GM18868 (cell line): ENCODE data around the gene RAI2.

Experiments
- ATAC-seq: cut with Tn5 transposase; IDR thresholded peaks from one replicate; pipeline ENCODE4 v1.9.1; 2021; ENCODE audit warnings: mild to moderate bottlenecking, moderate library complexity; ENCODE audit not compliant: unreplicated experiment

RAI2 gene

GRCh38 chrX:17860811-17861488 lies at the start of gene RAI2:
RAI2 (minus strand) TSS chrX:17861298; CDS start chrX:17802010, 59,288 bp downstream.
- ATAC-seq: no peak

DNA sequence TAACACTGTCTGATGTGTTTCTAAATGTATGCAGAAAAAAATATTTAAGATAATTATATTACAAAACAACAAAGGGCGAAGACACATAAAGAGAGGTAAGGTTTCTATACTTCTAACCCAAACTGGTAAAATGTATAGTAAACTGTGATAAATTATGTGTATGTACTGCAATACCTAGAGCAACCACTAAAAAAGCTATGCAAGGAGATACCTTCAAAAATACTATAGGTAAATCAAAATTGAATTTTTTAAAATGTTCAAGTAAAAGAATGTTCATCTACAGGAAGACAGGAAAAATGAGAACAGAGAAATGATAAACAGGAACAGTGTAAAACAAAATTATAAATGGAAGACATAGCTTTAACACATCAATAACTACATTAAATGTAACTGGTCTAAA lies 27.3 kb upstream of the RAI2 start:
- no peak for ATAC-seq

DNA sequence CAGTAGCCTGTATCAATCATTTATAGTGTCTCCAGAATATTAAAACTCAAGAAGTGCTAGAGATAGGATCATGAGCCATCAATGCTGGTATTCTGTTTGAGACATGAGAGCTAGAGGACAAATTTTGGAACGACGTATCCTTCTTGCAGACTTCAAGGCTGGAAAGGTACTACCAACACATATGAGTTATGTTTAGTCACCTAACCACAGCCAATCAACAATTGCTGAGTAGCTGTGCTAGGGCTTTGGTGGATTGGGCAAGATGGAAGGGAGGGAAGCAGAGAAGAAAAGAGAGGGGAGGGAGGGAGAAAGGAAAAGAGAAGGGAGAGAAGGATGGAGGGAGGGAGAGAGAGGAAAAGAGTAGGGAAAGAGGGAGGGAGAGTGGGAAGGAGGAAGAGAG lies 21.6 kb upstream of the RAI2 start:
- ATAC-seq: no peak

DNA sequence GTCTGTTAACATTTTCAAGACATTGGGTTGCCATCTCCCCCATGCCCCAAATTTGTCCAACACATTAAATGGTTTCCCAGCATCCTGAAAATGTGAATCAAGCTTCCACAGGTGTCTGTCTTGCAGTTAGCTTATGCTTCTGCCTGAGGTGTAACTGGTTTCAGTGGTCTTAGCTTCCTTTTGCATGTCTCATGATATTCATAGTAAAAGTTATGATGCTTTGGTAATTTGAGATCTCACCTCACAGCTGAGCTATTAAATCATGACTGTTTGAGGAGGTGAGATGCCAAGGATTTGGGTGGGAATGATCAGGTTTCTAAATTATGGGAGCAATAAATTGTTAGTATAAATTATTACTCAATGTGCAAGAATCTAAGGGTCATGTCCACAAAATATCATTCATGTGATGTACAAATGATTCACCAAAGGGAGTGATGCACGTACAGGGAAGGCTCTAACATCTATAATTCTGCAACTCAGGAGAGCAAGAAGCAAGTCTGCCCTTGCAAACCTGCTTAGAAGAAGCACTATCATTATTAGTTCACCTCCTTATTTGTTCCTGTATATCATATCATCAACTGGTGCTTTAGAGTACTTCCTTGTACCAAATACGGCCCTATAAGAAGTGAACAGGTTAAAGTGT lies 17.1 kb upstream of the RAI2 start:
- no peak for ATAC-seq

DNA sequence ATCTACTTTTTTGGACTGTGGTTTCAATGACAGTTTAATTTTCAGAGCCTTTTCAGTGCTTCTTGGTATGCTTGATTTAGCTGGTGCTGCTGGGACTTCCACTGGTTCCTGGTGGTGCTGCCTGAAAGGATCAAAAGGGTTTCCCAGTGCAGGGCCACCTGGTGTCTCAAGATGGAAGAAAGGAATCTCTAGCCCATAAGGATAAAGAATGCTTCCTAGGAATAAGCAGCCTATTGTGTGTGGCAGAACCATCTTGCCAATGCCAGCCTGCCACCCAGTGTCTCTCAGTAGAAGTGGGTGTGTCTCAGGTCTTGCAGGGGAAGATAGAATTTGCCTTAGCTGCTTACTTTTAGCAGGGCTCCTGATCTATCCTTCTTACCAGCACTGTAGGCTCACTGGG lies 15.0 kb upstream of the RAI2 start:
- no peak for ATAC-seq

- no peak for ATAC-seq
Observed at GRCh38 chrX:17869580-17869979, 8.5 kb upstream of the RAI2 start.

DNA sequence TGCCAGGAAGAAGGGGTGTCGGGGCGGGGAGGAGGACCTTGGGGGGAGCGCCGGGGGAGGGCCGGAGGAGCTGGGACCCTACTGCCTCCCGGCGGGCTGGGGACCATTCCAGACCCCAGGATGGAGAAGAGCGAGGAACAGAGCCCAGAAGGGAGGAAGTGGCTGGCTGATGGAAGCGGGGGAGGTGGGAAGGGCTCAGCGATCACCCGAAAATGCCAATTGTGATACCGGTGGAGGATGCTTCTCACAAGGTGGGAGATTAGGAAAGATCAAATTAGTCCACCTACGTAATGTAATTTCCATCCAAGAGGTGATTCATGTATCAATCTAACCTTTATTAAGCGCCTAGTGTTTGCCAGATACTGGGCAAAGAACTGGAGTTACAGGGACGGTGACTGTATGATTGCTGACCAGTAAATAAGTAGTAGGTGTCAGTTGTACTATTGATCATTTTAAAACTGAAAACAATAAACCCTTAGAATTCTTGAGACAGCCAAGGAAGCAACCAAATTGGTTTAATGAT lies 452 bp upstream of the RAI2 start:
- no peak for ATAC-seq

- no peak for ATAC-seq
Observed at GRCh38 chrX:17860179-17860780, 818 bp downstream of the RAI2 start.

DNA sequence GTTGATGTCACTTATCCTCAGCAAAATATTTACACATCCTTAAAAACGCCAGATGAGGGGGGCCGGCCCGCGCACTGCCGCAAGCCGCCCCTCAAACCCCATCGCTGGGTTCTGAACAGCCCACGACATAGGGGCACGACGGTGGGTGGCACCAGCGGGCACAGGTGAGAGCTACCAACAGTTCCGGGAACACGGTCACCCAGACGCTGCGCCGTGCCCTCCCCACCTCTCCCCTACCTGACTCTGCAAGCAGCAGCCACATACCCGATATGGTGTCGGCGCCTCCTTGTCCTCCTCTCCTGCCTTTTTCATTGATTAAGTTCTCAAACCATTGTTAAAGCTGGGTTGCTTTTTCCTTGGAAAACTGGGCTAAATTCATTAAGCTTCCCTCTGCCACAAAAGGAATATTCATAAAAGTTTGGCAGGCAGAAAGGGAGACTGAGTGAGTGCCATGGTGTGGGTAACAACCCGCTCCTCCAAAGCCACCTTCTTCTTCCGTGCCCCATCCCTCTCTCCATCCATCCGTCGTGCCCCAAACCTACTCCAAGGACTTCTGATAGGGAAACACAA lies 1.4 kb downstream of the RAI2 start:
- no peak for ATAC-seq

GRCh38 chrX:17854531-17854930 lies 6.6 kb downstream of the RAI2 start:
- no peak for ATAC-seq

DNA sequence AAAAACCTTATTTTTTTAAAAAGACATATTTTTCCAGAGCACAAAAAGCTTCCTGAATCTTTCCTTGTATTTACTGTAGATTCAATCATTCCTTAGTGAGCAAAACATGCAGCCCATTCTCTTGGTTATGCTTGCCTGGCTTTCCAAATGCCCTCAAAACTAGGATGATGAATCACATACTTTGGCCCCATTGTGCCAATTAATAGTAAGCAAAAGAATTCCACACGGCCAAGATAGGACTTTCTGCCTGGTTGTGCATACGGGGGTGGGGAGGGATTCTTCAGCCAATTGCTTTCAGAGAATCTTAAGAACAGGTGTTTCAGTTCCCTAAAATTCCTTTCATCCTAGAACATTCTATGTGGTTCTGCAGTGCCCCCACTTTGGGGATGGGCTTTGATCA lies 7.0 kb downstream of the RAI2 start:
- ATAC-seq: no peak

DNA sequence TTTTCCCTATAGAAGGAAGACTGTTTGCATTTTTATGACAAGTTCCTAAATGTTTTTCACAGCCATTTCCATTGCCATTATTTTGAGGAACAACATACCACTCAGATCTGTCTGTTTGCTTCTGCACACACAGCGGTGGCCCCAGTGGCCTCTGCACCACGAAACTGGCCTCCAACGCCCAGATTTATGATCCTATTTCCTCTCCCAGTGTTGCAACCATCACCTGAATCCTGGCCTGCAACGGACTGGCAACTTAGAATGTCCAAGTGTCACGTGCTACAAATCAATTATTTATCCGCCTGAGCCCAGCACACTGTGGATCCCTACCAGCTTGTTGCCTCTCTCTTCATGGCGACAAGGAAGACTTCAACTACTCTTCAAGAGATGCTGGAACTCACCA lies 9.2 kb downstream of the RAI2 start:
- no peak for ATAC-seq

DNA sequence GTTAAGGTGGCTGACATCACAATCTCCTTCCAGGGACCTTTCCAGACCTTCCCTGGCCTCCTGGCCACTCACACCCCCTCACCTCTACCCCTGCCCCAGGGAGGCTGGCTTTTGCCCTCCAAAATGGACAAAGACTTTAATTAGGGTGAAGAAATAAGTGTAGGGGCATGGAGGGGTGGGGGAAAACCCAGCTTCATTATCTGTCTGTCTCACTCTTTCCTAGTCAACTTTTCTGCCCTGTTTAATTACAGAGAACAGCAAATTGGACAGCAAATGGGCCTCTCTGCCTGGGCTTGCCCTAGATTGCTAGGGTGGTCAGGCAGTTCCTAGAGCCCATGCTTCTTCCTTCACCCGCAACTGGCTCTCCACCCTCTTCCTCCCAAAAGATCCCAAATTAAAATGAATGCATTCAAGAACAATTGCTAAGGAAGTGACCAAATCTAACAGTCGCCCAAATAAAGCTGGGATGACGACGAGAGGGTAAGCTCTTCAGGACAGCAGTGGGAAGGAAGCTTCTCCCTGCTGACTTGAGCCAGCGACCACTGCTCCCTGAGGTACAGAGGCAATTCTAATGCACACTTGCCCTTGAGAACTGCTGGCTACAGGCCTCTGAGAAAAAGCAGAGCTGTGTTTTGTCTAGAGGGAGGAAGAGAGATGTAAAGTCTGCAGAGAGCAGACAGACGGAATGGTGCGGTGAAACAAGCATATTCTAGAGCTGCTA lies 12.4 kb downstream of the RAI2 start:
- no peak for ATAC-seq

GRCh38 chrX:17846045-17846444 lies 15.1 kb downstream of the RAI2 start:
- no peak for ATAC-seq

- ATAC-seq: no peak
Observed at GRCh38 chrX:17844236-17844635, 16.9 kb downstream of the RAI2 start.

DNA sequence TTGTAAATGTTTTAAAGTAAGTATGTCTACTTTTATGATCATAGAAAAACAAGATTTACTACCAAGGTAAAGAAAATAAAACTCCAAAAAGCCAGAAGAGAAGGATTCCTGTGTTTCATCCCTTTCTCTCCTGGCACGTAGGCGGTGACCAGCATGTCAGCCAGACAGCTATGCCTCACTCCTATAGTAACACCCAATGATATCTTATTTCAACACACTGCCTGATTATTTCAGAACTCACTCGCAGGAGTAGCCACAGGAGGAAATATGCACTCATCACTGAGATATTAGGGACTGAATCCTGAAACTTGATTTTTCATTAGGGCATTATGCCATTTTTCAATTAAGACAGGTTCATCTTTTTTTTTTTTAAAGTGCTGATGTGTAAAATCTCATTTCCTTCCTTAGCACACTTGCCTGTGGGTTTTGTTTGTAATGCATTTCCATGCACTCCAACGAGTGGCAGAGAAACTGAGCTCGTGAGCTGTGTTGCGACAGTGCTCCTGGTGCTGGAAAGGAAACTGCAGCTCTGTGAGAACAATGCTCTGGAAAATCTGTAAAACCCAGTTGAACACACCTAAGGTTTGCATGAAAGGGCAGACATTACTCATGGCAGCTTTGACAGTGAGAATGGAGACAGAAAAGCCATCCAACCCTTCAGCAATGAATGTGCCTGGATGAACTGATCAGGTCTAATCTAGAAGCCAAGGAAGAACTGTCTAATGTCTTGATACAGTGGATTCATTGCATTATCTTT lies 18.2 kb downstream of the RAI2 start:
- ATAC-seq: no peak

GRCh38 chrX:17839269-17839668 lies 21.8 kb downstream of the RAI2 start:
- ATAC-seq: no peak

DNA sequence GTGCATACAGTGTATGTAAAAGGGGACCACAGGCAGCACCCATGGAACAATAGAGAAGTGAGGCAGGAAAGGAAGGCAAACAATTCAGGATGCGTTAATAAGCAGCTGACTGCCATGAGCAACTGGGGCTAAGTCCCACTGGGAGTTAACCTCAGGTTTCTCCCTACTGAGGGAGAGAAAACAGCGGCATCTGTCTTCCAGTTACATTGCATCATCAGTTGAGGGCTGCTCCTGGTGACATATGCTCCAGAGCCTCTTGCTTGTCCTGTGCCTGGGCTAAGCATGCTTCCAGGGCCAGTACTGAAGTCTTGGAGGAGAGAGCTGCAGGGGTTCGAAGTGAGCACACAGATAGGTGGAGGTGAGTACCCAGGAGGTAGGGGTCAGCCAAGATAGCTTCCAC lies 24.3 kb downstream of the RAI2 start:
- no peak for ATAC-seq

DNA sequence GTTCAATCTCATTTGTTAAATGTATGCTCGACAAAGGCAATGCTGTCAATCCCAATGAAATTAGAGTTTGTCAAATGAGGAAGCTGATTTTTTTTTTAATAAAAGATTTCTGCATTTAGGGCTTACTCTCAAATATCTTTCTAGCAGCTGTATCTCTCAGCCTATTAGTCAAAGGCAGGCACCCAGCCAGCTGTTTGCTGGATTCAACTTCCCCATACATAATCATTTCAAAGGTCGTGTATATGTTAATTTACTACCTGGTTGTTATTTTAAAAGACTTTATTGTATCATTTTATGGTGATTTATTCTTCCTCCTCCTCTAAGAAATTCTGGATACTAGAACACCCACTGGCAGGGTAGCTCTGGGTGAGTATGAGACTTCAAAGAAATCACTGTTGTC lies 27.1 kb downstream of the RAI2 start:
- no peak for ATAC-seq

- no peak for ATAC-seq
Observed at GRCh38 chrX:17831255-17831654, 29.8 kb downstream of the RAI2 start.

DNA sequence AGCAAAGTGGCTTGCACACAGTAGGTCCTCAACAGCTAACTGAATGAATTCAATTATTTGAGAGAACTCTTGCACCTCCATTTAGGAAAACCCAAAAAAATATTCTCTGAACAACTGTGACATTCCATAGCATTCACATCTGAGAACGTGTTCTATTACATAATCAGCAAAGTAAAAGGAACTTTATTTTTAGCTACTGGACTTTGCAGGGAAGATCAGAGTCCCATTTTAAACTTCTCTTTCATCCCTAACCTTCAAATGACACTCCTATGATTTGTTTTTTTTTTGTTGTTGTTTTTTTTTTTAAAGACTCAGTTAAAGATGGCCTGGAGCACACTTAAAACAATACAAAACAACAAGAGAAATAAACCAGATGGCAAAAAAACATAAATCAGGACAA lies 30.9 kb downstream of the RAI2 start:
- no peak for ATAC-seq
